HG03060 (cell line): ENCODE results near the gene GTF2I.
"Not testable (repeated sequence)": the region's sequence is repeated elsewhere in the genome, so short reads cannot be mapped to it uniquely, and the experiment has no call there.

Experiments
- ATAC-seq: cut with Tn5 transposase; IDR thresholded peaks from one replicate; pipeline ENCODE4 v1.9.1; 2021; ENCODE audit warnings: low read depth, moderate number of reproducible peaks; ENCODE audit not compliant: unreplicated experiment

The GTF2I gene

DNA sequence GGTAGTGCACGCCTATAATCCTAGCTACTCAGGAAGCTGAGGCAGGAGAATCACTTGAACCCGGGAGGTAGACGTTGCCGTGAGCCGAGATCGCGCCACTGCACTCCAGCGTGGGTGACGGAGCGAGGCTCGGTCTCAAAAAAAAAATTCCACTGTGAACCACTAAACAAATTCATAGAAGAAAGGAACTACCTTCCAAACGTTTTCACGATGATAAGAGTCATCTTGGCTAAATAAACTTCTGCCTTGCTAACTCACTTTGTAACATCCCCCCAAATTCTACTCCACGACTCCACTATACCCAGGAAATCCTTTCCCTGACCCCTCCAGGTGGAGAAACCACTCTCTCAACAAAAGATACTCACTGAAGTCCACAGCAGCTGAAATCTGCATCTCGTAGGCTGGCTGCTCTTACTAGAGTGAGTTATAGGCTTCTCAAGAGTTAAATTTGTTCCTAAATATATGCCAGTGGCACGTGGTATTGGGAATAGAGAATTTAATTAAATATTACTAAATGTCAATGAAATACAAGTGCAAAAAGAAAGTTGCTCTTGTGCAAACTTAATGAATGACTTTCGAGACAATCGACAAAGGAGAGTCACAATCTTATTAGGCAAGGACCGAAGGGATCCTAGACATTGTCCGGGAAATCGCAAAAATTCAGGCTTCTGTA lies 1.6 kb upstream of the GTF2I start:
- no peak for ATAC-seq

DNA sequence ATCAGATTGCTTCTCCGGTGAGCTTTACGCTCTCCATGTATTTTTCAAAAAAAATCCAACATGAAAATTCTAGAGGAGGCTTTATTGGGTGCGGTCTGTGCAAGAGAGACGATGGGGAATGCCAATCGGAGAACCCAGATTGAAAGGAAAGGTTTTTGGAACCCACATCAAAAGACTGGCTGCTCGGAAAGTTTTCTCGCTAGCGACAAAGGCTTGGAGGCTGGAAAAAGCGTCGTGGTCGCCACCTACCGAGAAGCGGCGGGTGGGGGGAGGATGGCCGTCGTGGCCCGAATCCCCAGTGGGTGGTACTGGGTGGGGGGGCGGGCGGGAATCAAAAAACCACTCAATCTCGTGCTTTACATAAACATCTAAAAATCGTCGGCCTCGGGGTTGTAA lies 1.1 kb upstream of the GTF2I start:
- ATAC-seq: no peak

GRCh38 chr7:74656837-74657691 lies 454 bp upstream of the GTF2I start:
- ATAC-seq: no peak

DNA sequence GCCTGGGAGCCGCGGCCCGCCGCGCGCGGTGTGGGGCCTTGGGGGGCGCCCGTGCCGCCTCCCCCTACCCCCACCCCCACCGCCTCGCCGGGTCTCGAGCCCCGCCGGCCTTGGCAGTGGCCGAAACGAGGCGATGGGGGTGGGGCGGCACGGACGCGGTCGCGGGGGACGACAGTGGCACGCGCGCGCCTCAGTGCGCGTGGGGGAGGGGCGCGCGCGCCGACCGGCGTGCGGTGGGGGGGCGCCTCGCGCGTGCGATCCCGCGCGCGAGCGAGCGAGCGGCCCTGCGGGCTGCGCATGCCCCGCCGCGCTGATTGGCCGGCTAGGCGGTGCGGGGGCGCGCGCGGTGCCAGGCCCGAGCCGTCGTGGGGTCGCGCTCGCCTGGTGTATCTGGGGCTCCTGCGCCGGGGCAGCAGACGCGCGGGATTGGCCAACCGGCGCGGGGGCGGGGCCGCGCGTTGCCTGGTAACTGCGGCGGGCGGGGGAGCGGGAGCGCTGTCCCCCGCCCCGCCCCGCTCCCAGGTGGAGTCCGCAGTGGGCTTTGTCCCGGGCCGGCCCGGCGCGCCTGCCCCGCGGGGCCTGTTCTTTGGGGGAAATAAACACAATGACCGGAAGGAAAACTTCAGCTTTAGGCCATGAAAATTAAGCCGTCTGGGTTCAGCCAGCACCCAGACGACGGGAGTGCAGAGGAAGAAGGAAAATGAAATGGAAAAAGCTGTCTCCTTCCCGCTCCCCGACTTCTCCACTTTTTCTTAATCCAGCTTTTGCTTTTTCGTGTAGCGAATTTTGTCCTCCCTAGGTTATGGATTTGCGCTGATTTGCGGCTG lies 873 bp downstream of the GTF2I start:
- no peak for ATAC-seq

- ATAC-seq: not testable (repeated sequence)
These were observed 2.7 kb downstream of the GTF2I start for GRCh38 chr7:74660202-74660601.

GRCh38 chr7:74661836-74662794 lies 4.6 kb downstream of the GTF2I start:
- ATAC-seq: not testable (repeated sequence)

- ATAC-seq: no peak
These were observed 7.9 kb downstream of the GTF2I start for GRCh38 chr7:74665296-74665938.

GRCh38 chr7:74667013-74667412 lies 9.5 kb downstream of the GTF2I start:
- ATAC-seq: not testable (repeated sequence)

DNA sequence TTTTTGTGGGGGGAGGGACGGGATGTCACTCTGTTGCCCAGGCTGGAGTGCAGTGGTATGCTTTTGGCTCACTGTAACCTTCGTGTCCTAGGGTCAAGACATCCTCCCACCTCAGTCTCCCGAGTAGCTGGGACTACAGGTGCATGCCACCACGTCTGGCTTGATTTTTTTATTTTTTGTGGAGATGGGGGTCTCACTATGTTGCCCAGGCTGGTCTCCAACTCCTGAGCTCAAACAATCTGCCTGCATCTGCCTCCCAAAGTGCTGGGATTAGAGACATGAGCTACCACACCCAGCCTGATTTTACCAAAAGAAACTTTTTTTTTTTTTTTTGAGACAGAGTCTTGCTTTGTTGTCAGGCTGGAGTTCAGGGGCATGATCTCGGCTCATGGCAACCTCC lies 10.0 kb downstream of the GTF2I start:
- not testable (repeated sequence) for ATAC-seq

DNA sequence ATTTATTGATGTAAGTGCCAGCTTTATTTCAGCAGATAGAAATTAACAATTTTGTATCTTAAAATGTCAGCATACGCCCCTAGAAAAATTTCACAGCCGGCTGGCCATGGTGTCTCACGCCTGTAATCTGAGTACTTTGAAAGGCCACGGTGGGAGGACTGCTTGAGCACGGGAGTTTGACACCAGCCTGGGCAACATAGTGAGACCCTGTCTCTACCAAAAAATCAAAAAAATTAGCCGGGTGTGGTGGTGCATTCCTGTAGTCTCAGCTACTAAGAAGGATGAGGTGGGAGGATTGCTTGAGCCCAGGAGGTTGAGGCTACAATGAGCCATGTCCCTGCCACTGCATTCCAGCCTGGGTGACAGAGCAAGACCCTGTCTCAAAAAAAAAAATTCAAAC lies 14.1 kb downstream of the GTF2I start:
- no peak for ATAC-seq

- no peak for ATAC-seq
These were observed 14.9 kb downstream of the GTF2I start for GRCh38 chr7:74672343-74672915.

- no peak for ATAC-seq
These were observed 16.6 kb downstream of the GTF2I start for GRCh38 chr7:74674166-74674565.

DNA sequence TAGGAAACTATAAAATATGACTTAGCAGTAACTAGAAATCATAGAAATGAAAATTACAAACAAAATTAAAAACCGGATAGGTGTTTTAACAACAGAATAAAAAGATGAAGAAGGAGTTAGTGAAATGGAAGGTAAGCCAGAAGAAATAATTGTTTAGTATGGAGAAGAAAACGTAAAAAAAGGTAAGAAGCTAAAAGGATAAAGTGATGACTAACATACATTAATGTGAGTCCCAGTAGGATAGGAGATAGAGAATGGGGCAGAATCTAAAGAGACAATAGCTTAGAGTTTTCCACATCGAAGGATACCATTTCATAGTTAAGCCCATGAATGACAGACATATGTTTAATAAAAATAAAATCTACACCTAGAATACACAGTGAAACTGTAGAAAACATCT lies 25.3 kb downstream of the GTF2I start:
- no peak for ATAC-seq

DNA sequence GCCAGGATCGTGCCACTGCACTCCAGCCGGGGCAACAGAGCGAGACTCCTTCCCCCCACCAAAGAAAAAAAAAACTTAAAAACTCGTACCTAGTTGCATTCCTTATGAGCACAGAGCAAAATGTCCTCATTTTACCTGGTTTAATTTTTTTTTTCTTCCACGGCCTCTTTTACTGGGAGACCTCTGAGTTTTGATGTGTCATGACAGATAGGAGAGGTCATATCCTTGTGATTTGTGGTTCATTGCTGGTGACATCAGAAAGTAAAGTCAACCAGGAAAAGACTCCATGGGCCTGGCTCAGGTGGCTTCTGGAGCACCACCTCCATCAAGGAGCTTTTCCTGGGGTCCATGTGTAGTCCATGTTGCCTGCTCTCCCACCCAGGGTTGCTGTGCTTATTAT lies 26.3 kb downstream of the GTF2I start:
- no peak for ATAC-seq

DNA sequence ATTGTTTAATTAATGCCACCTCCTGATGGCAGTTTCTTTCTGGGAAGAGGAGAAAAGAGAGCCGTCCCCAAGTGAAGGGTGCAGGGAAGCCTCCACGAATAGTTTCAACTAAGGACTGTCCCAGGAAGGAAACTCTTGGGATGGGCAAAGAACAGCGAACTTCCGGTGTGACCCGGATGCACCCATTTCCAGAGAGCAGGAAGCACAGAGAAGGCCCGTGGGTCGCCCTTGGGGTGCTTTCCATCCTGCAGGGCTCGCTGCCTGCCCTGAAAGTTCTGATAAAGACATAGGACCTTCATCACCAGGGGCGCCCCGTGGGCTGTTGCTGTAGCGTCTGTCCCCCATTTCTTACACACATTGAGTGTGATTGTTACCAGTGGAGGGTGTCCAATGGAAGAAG lies 27.0 kb downstream of the GTF2I start:
- ATAC-seq: no peak

GRCh38 chr7:74684921-74685320 lies 27.4 kb downstream of the GTF2I start:
- no peak for ATAC-seq

DNA sequence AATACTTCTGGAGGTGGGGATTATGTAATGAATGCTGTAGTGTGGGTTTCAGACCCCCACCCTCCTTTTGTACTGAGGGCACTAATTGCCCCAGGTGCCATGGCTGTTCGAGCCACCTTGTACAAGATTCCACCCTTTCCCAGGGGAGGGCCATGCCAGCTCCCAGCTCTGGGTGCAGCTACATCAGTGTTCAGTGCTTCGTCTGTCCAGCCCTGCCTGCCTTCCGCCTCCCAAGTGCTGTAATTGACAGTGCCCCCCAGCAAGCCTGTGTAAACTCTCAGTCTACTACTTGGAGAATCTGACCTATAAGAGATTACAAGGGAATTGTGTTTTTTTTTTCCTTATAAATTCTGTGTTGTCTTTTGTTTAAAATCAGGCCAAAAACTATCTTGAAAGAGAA lies 33.0 kb downstream of the GTF2I start:
- no peak for ATAC-seq

- ATAC-seq: not testable (repeated sequence)
These were observed 46.9 kb downstream of the GTF2I start for GRCh38 chr7:74704419-74704818.

DNA sequence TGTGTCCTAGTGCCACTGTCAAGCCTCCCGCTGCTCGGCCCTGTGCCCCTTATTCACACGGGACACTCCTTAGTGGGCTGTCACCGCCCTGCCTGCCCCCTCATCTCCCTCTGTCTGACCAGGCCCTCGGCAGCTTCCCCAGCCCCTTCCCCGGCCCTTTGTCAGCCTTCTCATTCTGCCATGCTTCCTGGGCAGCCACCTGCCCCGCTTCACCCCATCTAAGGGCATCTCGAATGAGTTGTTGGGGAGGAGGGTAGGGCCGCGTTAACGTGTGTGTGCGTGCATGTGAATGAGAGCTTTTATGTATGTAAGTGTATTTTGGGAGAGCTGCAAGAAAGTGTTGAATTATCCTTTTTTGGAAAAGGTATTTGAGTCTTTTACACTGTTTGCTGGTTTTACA lies 49.7 kb downstream of the GTF2I start:
- ATAC-seq: no peak
